H1 (cell line): Measurements from ENCODE around the gene POLN. TPM values are rescaled to one million over a fixed set of nuclear protein-coding genes. Genes with fewer than 3 reads are reported as not detected.

Source experiments
- CTCF ChIA-PET: fragments of 300-600 bp; sonication (Branson Sonifier 250); formaldehyde crosslinking; loops from one replicate; lab custom pipeline; 2021; ENCODE audit not compliant: partially characterized antibody; lab: Charles Lee
- POLR2A ChIA-PET: fragments of 300-600 bp; sonication (Branson Sonifier 250); formaldehyde crosslinking; loops from one replicate; lab custom pipeline; 2021; ENCODE audit warnings: inconsistent platforms; ENCODE audit not compliant: partially characterized antibody; lab: Charles Lee
- DNase-seq, 2 experiments: peaks; one replicate each; pipeline versions ENCODE4 v3.0.0 to v3.0.0-alpha.2; 2010 to 2022; ENCODE audit warnings: low spot score in 2 of 2, low read depth in 1 of 2, mixed read lengths in 1 of 2
- FAIRE-seq: peaks from 2 replicates; lab custom pipeline; 2011; peaks lifted over from hg19 to GRCh38; lab: Jason Lieb, UNC
- H2AFZ ChIP-seq: 2 replicates; pipeline ENCODE4 v1.8.1; 2012; ENCODE audit warnings: low read length, inconsistent platforms
- H2AK5ac ChIP-seq: 2 replicates; pipeline ENCODE4 v1.6.1; 2013; ENCODE audit warnings: low read depth, low read length
- H2BK120ac ChIP-seq: replicated peaks from 2 replicates; pipeline ENCODE3; 2013; ENCODE audit warnings: low read depth, low read length, inconsistent platforms
- H2BK12ac ChIP-seq: 2 replicates; pipeline ENCODE4 v1.6.1; 2013; ENCODE audit warnings: low read depth, low read length
- H2BK15ac ChIP-seq: 2 replicates; pipeline ENCODE4 v1.6.1; 2013; ENCODE audit warnings: low read length
- H2BK20ac ChIP-seq: 2 replicates; pipeline ENCODE4 v1.6.1; 2013; ENCODE audit warnings: low read length
- H2BK5ac ChIP-seq: 2 replicates; pipeline ENCODE4 v1.6.1; 2013; ENCODE audit warnings: low read depth, low read length
- H3K14ac ChIP-seq: 2 replicates; pipeline ENCODE4 v1.6.1; 2013; ENCODE audit warnings: inconsistent platforms; ENCODE audit not compliant: insufficient read length
- H3K18ac ChIP-seq: 2 replicates; pipeline ENCODE4 v1.6.1; 2013; ENCODE audit warnings: low read length; ENCODE audit errors: extremely low read depth
- H3K23ac ChIP-seq: 2 replicates; pipeline ENCODE4 v1.6.1; 2013; ENCODE audit warnings: inconsistent platforms; ENCODE audit not compliant: insufficient read length
- H3K23me2 ChIP-seq: 2 replicates; pipeline ENCODE4 v1.6.1; 2013; ENCODE audit warnings: low read depth, low read length
- H3K27ac ChIP-seq: 2 replicates; pipeline ENCODE4 v1.6.1; 2011; ENCODE audit warnings: low read depth, low read length, inconsistent platforms
- H3K27me3 ChIP-seq, 4 experiments: replicated peaks in 1 of 4; 1 replicate in 1 of 4; 2 replicates in 3 of 4; pipeline versions ENCODE4 v1.6.1 to v1.8.1; 2011 to 2013; ENCODE audit warnings: low read length in 3 of 4, mild to moderate bottlenecking in 3 of 4, inconsistent platforms in 2 of 4, mixed read lengths in 2 of 4, moderate library complexity in 1 of 4; ENCODE audit not compliant: control insufficient read depth in 3 of 4, insufficient read depth in 3 of 4; ENCODE audit errors: extremely low read depth in 1 of 4
- H3K36me3 ChIP-seq, 4 experiments: 2 replicates each; pipeline versions ENCODE4 v1.6.1 to v1.8.1; 2011 to 2013; ENCODE audit warnings: mild to moderate bottlenecking in 4 of 4, low read length in 3 of 4, moderate library complexity in 2 of 4, control low read depth in 1 of 4, inconsistent platforms in 1 of 4; ENCODE audit not compliant: insufficient read depth in 4 of 4, control insufficient read depth in 2 of 4
- H3K4ac ChIP-seq: replicated peaks from 2 replicates; pipeline ENCODE3; 2013; ENCODE audit warnings: low read length, low read depth, mixed read lengths, inconsistent platforms; ENCODE audit not compliant: insufficient read length
- H3K4me1 ChIP-seq, 4 experiments: replicated peaks in 1 of 4; 1 replicate in 1 of 4; 2 replicates in 3 of 4; pipeline versions ENCODE4 v1.6.1 to v1.8.1; 2011 to 2013; ENCODE audit warnings: low read length in 3 of 4, inconsistent platforms in 2 of 4, mixed read lengths in 1 of 4; ENCODE audit not compliant: insufficient read depth in 4 of 4, control insufficient read depth in 3 of 4
- H3K4me2 ChIP-seq, 2 experiments: 2 replicates each; pipeline versions ENCODE4 v1.6.1 to v1.8.1; 2011 to 2013; ENCODE audit warnings: low read depth in 2 of 2, low read length in 2 of 2, control low read depth in 1 of 2, inconsistent platforms in 1 of 2, mild to moderate bottlenecking in 1 of 2; ENCODE audit not compliant: insufficient read depth in 1 of 2
- H3K4me3 ChIP-seq, 4 experiments: fragments of 200-600, 300-600 bp in 1 of 4; sonication (generic), shearing (Covaris generic), sonication (Bioruptor Twin) in 1 of 4; 2 replicates each; pipeline versions ENCODE4 v1.5.1 to v1.8.1; 2011 to 2016; ENCODE audit warnings: low read length in 4 of 4, low read depth in 3 of 4, control low read depth in 2 of 4, inconsistent platforms in 2 of 4, mild to moderate bottlenecking in 2 of 4, mixed read lengths in 1 of 4, moderate library complexity in 1 of 4; ENCODE audit not compliant: insufficient read depth in 2 of 4; ENCODE audit errors: extremely low read depth in 1 of 4
- H3K56ac ChIP-seq: replicated peaks from 2 replicates; pipeline ENCODE3; 2013; ENCODE audit warnings: low read depth, mild to moderate bottlenecking, mixed read lengths, low read length, inconsistent platforms; ENCODE audit not compliant: insufficient read length
- H3K79me1 ChIP-seq: 2 replicates; pipeline ENCODE4 v1.6.1; 2013; ENCODE audit warnings: low read depth, low read length, control low read depth
- H3K79me2 ChIP-seq, 2 experiments: 2 replicates each; pipeline versions ENCODE4 v1.6.1 to v1.8.1; 2012 to 2013; ENCODE audit warnings: low read length in 2 of 2, mild to moderate bottlenecking in 2 of 2, inconsistent platforms in 1 of 2; ENCODE audit not compliant: insufficient read depth in 2 of 2, control insufficient read depth in 1 of 2
- H3K9ac ChIP-seq, 4 experiments: replicated peaks in 1 of 4; 1 replicate in 1 of 4; 2 replicates in 3 of 4; pipeline versions ENCODE4 v1.6.1 to v1.8.1; 2011 to 2013; ENCODE audit warnings: low read depth in 3 of 4, low read length in 3 of 4, control low read depth in 2 of 4, mild to moderate bottlenecking in 2 of 4, moderate library complexity in 2 of 4, inconsistent platforms in 1 of 4; ENCODE audit errors: extremely low read depth in 1 of 4
- H3K9me3 ChIP-seq, 2 experiments: 2 replicates each; pipeline versions ENCODE4 v1.6.1 to v1.8.1; 2012 to 2013; ENCODE audit warnings: mild to moderate bottlenecking in 2 of 2, moderate library complexity in 2 of 2, control low read depth in 1 of 2, inconsistent platforms in 1 of 2, low read depth in 1 of 2, low read length in 1 of 2, mixed read lengths in 1 of 2; ENCODE audit not compliant: insufficient read depth in 2 of 2
- H4K20me1 ChIP-seq, 2 experiments: replicated peaks in 1 of 2; 2 replicates each; pipeline versions ENCODE3 to v1.8.1; 2011 to 2013; ENCODE audit warnings: inconsistent platforms in 2 of 2, low read length in 2 of 2, mild to moderate bottlenecking in 1 of 2; ENCODE audit not compliant: insufficient read depth in 2 of 2, control insufficient read depth in 1 of 2
- H4K5ac ChIP-seq: 2 replicates; pipeline ENCODE4 v1.6.1; 2013; ENCODE audit warnings: low read length, low read depth, mixed read lengths, inconsistent platforms; ENCODE audit not compliant: insufficient read length
- H4K8ac ChIP-seq: 2 replicates; pipeline ENCODE4 v1.8.0; 2013; ENCODE audit warnings: mild to moderate bottlenecking, moderate library complexity, low read length, inconsistent platforms; ENCODE audit not compliant: insufficient read depth; ENCODE audit errors: extremely low read depth
- H4K91ac ChIP-seq: replicated peaks from 2 replicates; pipeline ENCODE3; 2013; ENCODE audit warnings: low read length, mixed read lengths, inconsistent platforms; ENCODE audit not compliant: insufficient read length
- CHD1 ChIP-seq: IDR thresholded peaks from 2 replicates; pipeline ENCODE4 v1.6.1; 2012; ENCODE audit warnings: low read depth, low read length, improper control_type of control experiment
- CHD2 ChIP-seq: IDR thresholded peaks from 2 replicates; pipeline ENCODE4 v1.6.1; 2012; ENCODE audit warnings: low read length, improper control_type of control experiment
- CTBP2 ChIP-seq: IDR thresholded peaks from 2 replicates; pipeline ENCODE4 v1.7.0; 2011; ENCODE audit warnings: borderline replicate concordance, mild to moderate bottlenecking, moderate library complexity, mixed read lengths, low read length; ENCODE audit not compliant: insufficient read depth, insufficient read length
- FOSL1 ChIP-seq: IDR thresholded peaks from 2 replicates; pipeline ENCODE4 v1.6.1; 2011; ENCODE audit warnings: mild to moderate bottlenecking, low read depth, low read length, moderate library complexity; ENCODE audit not compliant: insufficient read depth
- KDM1A ChIP-seq: fragments of 200-600, 300-600 bp; sonication (generic); IDR thresholded peaks from 2 replicates; pipeline ENCODE4 v1.7.1; 2016; ENCODE audit warnings: mild to moderate bottlenecking, low read length, borderline replicate concordance
- MAFK ChIP-seq: IDR thresholded peaks from 2 replicates; pipeline ENCODE4 v1.6.1; 2012; ENCODE audit warnings: low read depth, mild to moderate bottlenecking, improper control_type of control experiment, low read length
- NANOG ChIP-seq: IDR thresholded peaks from 2 replicates; pipeline ENCODE4 v1.6.1; 2011; ENCODE audit warnings: low read length, low read depth, mild to moderate bottlenecking, inconsistent platforms; ENCODE audit not compliant: insufficient read depth, poor library complexity, severe bottlenecking
- POLR2A ChIP-seq, 2 experiments: IDR thresholded peaks; 1 replicate in 1 of 2; 2 replicates in 1 of 2; pipeline ENCODE4 v1.6.1; 2011; ENCODE audit warnings: low read depth in 2 of 2, low read length in 2 of 2, mild to moderate bottlenecking in 2 of 2; ENCODE audit errors: control extremely low read depth in 1 of 2
- POLR2AphosphoS5 ChIP-seq: IDR thresholded peaks from 2 replicates; pipeline ENCODE4 v1.6.1; 2011; ENCODE audit warnings: low read depth, low read length
- SUZ12 ChIP-seq: fragments of 200-600 bp; sonication (generic); IDR thresholded peaks from 2 replicates; pipeline ENCODE4 v1.6.1; 2012; ENCODE audit warnings: mild to moderate bottlenecking, inconsistent platforms, low read length, moderate library complexity, mixed read lengths
- TAF1 ChIP-seq: IDR thresholded peaks from 2 replicates; pipeline ENCODE4 v1.6.1; 2011; ENCODE audit warnings: mild to moderate bottlenecking, low read depth, low read length
- USF2 ChIP-seq: IDR thresholded peaks from 2 replicates; pipeline ENCODE4 v1.6.1; 2011; ENCODE audit warnings: low read length, improper control_type of control experiment
- WGBS, 2 experiments: shearing (Covaris generic) in 1 of 2; methylation state at CpG; one replicate each; pipeline versions ENCODE4 v1.1.6 to v1.1.7; 2013 to 2015; ENCODE audit warnings: low lambda C conversion rate in 2 of 2, mixed read lengths in 2 of 2, inconsistent platforms in 1 of 2, low coverage in 1 of 2, missing lambda C conversion rate in 1 of 2; ENCODE audit not compliant: insufficient replicate concordance in 2 of 2, insufficient coverage in 1 of 2, insufficient read length in 1 of 2; ENCODE audit errors: extremely low coverage in 1 of 2, missing lambda C conversion rate in 1 of 2; 5-methylcytosine and 5-hydroxymethylcytosine counted together
- polyA plus RNA-seq, 7 experiments: library from polyadenylated mRNA; depleted of rRNA in 3 of 7; stranded (reverse) in 5 of 7; unstranded in 2 of 7; fragments of >200 nt in 5 of 7; fragments of 200-250 nt in 2 of 7; gene quantifications; 1 replicate in 5 of 7; 2 replicates in 1 of 7; 4 replicates in 1 of 7; pipeline versions ENCODE4 v1.2.1 to v1.2.3, GENCODE V29; 2011 to 2013; ENCODE audit warnings: missing spikeins in 2 of 7, mixed read lengths in 2 of 7
- total RNA-seq: library from RNA; stranded (reverse); fragmentation: NEBNext Ultra II Directional; extraction: Animal tissue kit (Norgen Biotek cat#: 25700); gene quantifications from 2 replicates; pipeline ENCODE4 v1.2.1, GENCODE V29; 2021

POLN gene
- total and polyA plus RNA-seq, 2 of the 8 experiments (the other 6 are each of a cell fraction or from before 2014, with no cell fraction given) = 0.98 to 1.5 TPM

GRCh38 chr4:2236944-2237666, 4.8 kb downstream of the POLN start:
- no peak overlapping the region for H4K8ac ChIP-seq
- ChIA-PET CTCF (interaction anchor here (0.6 to 3.6 kb wide), 4 partner anchors 10 to 117 kb away, joined by 3 to 13 read pairs (median 4); no protein-coding TSS in a partner anchor), POLR2A (no interaction called here)
- H3K36me3 ChIP-seq = peaks cover 0 to 19% (median 4%) of the 10 kb centered on the region in 4 experiments; a peak in 3 of 8 replicates
- peaks cover 0 to 2% (median 0%) of the 10 kb centered on the region in 4 experiments; a peak in 1 of 7 replicates for H3K4me1 ChIP-seq
- DNase-seq = no peak
- no peak overlapping the region for H2AFZ ChIP-seq
- no peaks in the 10 kb centered on the region for H3K23me2 ChIP-seq
- no peak overlapping the region for H3K14ac ChIP-seq
- FAIRE-seq = no peak
- H3K18ac ChIP-seq = no peak overlapping the region
- no peak overlapping the region for H3K4ac ChIP-seq
- no peak overlapping the region for H3K4me3 ChIP-seq
- no peak overlapping the region for H2AK5ac ChIP-seq
- no peak overlapping the region for H2BK5ac ChIP-seq
- H4K91ac ChIP-seq = no peak overlapping the region
- H3K79me2 ChIP-seq = peaks cover 0 to 42% of the 10 kb centered on the region in 2 experiments; a peak in 3 of 4 replicates
- H3K23ac ChIP-seq = no peak overlapping the region
- no peaks in the 10 kb centered on the region; the same call in 1 of the 2 replicates for H3K79me1 ChIP-seq
- no peak overlapping the region for H2BK120ac ChIP-seq
- no peak overlapping the region for H3K4me2 ChIP-seq
- peaks cover 0 to 8% of the 10 kb centered on the region in 2 experiments for H4K20me1 ChIP-seq
- H3K9ac ChIP-seq = no peak overlapping the region
- no peak overlapping the region for H2BK12ac ChIP-seq
- no peak overlapping the region for H3K27ac ChIP-seq
- no peaks in the 10 kb centered on the region for H3K27me3 ChIP-seq
- 84% methylated on average over 3 of the region's 3 CpGs; no CpG with 5 or more reads in 1 of the 2 experiments for WGBS, 2 experiments
- no peak overlapping the region for H2BK15ac ChIP-seq
- H4K5ac ChIP-seq = no peak overlapping the region
- H3K56ac ChIP-seq = no peak overlapping the region
- no peaks in the 10 kb centered on the region for H3K9me3 ChIP-seq
- no peak overlapping the region for H2BK20ac ChIP-seq
- TF ChIP-seq MAFK (no peak), CTBP2 (no peak), CHD1 (no peak), NANOG (no peak), POLR2AphosphoS5 (no peak), SUZ12 (no peak), POLR2A (IDR thresholded peaks at IDR 0.05; ENCODE audit: control extremely low read depth in 1 of 2, low read depth in 2 of 2, low read length in 2 of 2) (no peak), FOSL1 (no peak), TAF1 (no peak), KDM1A (no peak), CHD2 (no peak), USF2 (no peak)
